Measurements from ENCODE around the gene ITGA7.
"Not testable (repeated sequence)": the region's sequence is repeated elsewhere in the genome, so short reads cannot be mapped to it uniquely, and the experiment has no call there.

Gene ITGA7

DNA sequence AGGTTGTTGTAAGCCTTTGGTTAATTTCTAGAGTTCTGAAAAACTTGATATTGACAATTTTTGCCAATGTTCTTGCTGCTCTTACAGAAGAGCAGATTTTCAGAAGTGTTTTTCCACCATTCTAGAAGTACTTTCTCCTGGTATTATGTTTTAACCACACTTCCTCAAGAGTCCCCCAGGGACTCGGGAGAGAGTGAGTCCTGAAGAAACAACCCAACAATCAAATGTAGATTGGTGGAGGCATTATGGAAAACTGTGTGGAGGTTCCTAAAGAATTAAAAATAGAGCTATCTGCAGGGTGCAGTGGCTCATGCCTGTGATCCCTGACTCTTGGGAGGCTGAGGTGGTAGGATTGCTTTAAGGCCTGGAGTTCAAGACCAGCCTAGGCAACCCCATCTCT, 44.3 kb downstream of the ITGA7 start:
- Histone ChIP-seq H3K4me1 (ENCODE audit: insufficient read depth, low read length) (peaks cover 9% of the 10 kb centered on the region), H3K9ac (ENCODE audit: low read length) (no peak overlapping the region), H3K27me3 (ENCODE audit: control insufficient read depth in 1 of 2, insufficient read depth in 2 of 2, low read length in 2 of 2) (no peaks in the 10 kb centered on the region), H3K4me3 (ENCODE audit: low read depth in 1 of 2, low read length in 2 of 2) (no peak overlapping the region), H3K9me3 (ENCODE audit: low read length) (no peaks in the 10 kb centered on the region), H3K27ac (ENCODE audit: low read depth, low read length) (no peak overlapping the region), H3K36me3 (ENCODE audit: insufficient read depth, low read length) (no peaks in the 10 kb centered on the region)

DNA sequence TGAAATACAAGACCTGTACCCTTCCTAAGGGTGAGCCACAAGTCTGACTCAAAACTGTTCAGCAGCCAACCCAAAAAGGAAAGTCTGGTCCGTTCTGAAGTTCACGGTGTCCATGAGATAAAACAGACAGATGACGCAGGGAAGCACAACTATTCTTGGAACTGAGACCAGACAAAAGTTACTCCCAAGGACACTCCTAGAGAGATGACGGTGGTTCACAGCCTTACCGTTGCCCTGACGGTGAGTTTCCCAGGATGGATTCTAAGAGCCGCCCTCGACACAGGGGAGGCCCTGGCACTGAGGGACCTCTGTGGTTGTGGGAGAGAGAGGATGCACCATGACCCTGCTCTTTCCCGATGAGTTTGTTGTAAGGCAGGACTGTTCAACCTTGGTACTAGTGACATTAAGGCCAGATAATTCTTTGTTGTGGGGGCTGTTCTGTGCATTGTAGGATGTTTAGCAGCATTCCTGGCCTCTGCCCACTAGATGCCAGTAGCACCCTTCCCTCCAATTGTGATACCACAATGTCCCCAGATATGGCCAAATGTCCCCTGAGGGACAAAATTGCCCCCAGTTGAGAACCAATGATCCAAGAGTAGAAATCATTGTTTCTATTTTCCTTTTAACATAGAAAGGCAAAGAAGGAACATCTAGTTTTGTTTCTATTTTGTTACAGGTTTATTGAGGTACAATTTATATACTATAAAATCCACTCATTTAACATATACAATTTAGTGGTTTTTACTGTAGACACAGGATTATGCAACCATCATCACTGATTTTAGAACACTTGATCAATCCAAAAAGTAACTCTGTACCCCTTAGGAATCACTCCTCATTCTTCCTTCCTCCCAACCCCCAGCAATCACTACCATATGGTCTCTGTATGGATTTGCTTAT, 48.0 kb downstream of the ITGA7 start:
- Histone ChIP-seq H3K27ac (ENCODE audit: low read depth, low read length) (no peak overlapping the region), H3K9ac (ENCODE audit: low read length) (no peak overlapping the region), H3K27me3 (ENCODE audit: control insufficient read depth in 1 of 2, insufficient read depth in 2 of 2, low read length in 2 of 2) (no peaks in the 10 kb centered on the region), H3K4me3 (ENCODE audit: low read depth in 1 of 2, low read length in 2 of 2) (no peak overlapping the region), H3K4me1 (ENCODE audit: insufficient read depth, low read length) (peaks cover 9% of the 10 kb centered on the region), H3K36me3 (ENCODE audit: insufficient read depth, low read length) (no peaks in the 10 kb centered on the region), H3K9me3 (ENCODE audit: low read length) (no peaks in the 10 kb centered on the region)

DNA sequence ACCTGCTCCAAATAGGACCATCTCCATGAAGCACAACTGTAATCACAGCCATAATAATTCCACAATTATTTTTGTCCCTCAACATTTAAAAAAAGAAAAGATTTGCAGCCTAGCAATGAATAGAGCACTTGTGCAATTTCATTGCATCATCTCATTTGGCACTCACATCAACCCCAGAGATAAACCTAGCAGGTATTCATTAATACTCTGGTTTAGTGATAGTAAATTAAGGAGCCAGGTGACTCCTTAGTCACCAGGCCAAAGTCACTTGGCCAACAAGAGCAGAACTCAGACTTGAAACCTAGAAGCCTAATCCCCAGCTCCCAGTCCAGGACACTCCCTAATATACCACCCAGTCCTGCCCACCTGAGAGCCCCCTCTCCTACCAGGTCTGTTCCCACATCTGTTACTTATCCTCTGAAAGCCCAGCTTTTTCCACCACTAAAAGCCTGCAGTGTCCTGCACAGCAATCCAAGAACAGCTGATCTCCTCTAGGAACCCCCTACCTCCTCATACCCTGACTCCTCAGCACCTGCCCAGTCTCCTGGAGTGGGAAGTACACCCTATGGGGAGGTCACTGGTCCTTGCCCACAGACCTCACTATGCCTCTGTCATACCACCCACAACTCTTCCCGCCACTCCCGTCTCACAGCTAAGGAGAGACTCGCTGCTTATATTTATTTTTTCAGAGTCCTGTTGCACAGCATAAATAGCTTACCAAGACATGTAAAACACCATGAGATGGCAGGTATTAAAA, 48.9 kb downstream of the ITGA7 start:
- no peaks in the 10 kb centered on the region for H3K9me3 ChIP-seq (ENCODE audit: low read length)
- no peaks in the 10 kb centered on the region for H3K36me3 ChIP-seq (ENCODE audit: insufficient read depth, low read length)
- H3K4me1 ChIP-seq (ENCODE audit: insufficient read depth, low read length), result peaks cover 9% of the 10 kb centered on the region
- H3K27me3 ChIP-seq (ENCODE audit: control insufficient read depth in 1 of 2, insufficient read depth in 2 of 2, low read length in 2 of 2), result no peaks in the 10 kb centered on the region
- no peak overlapping the region for H3K4me3 ChIP-seq (ENCODE audit: low read depth in 1 of 2, low read length in 2 of 2)
- H3K9ac ChIP-seq (ENCODE audit: low read length), result no peak overlapping the region
- peak overlapping the region; percentile 64 for H3K27ac ChIP-seq (ENCODE audit: low read depth, low read length)

DNA sequence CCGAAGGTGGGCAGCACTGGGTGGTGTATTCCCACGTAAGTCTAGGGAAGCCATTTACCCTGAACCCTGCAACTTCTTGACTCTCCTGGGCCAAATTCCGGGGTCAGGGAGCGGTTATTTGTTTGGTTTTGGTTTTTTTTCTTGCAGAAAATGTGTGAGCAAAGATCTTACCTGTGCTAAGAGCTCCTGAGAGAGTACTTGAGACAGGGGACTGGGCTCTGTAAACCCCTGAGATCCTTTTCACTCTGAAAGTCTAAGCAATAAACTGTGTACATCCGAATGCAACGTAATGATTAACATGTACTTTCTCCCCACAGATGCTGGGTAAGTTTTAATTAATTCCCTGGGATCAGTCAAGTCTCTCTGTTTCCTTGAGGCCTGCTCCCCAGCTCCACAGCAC, 49.5 kb downstream of the ITGA7 start:
- H3K9ac ChIP-seq (ENCODE audit: low read length), result no peak overlapping the region
- H3K9me3 ChIP-seq (ENCODE audit: low read length), result no peaks in the 10 kb centered on the region
- H3K27me3 ChIP-seq (ENCODE audit: control insufficient read depth in 1 of 2, insufficient read depth in 2 of 2, low read length in 2 of 2), result no peaks in the 10 kb centered on the region
- no peaks in the 10 kb centered on the region for H3K36me3 ChIP-seq (ENCODE audit: insufficient read depth, low read length)
- no peak overlapping the region for H3K4me3 ChIP-seq (ENCODE audit: low read depth in 1 of 2, low read length in 2 of 2)
- H3K27ac ChIP-seq (ENCODE audit: low read depth, low read length), result no peak overlapping the region
- peaks cover 9% of the 10 kb centered on the region for H3K4me1 ChIP-seq (ENCODE audit: insufficient read depth, low read length)

DNA sequence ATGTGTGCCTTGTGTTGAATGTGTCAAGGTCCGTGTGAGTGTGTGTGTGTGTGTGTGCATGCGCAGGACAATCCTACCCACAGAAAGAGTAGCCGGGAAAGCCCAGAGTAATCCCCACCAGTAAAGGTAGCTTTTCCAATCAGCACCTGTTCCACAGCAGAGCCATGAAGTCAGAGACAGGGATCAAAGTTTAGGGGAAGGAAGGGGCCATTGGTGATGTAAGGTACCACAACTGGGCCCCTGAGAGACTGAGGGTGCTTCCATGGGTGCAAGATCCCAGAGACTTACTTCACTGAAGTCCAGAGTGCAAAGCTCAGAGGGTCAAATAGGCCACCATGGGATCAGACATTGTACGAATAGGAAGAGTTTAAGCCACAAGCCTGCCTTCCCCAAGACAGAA, 50.5 kb downstream of the ITGA7 start:
- H3K36me3 ChIP-seq (ENCODE audit: insufficient read depth, low read length), result no peaks in the 10 kb centered on the region
- H3K27ac ChIP-seq (ENCODE audit: low read depth, low read length), result no peak overlapping the region
- H3K4me1 ChIP-seq (ENCODE audit: insufficient read depth, low read length), result peaks cover 9% of the 10 kb centered on the region
- H3K4me3 ChIP-seq (ENCODE audit: low read depth in 1 of 2, low read length in 2 of 2), result no peak overlapping the region
- H3K27me3 ChIP-seq (ENCODE audit: control insufficient read depth in 1 of 2, insufficient read depth in 2 of 2, low read length in 2 of 2), result no peaks in the 10 kb centered on the region
- no peak overlapping the region for H3K9ac ChIP-seq (ENCODE audit: low read length)
- no peaks in the 10 kb centered on the region for H3K9me3 ChIP-seq (ENCODE audit: low read length)

DNA sequence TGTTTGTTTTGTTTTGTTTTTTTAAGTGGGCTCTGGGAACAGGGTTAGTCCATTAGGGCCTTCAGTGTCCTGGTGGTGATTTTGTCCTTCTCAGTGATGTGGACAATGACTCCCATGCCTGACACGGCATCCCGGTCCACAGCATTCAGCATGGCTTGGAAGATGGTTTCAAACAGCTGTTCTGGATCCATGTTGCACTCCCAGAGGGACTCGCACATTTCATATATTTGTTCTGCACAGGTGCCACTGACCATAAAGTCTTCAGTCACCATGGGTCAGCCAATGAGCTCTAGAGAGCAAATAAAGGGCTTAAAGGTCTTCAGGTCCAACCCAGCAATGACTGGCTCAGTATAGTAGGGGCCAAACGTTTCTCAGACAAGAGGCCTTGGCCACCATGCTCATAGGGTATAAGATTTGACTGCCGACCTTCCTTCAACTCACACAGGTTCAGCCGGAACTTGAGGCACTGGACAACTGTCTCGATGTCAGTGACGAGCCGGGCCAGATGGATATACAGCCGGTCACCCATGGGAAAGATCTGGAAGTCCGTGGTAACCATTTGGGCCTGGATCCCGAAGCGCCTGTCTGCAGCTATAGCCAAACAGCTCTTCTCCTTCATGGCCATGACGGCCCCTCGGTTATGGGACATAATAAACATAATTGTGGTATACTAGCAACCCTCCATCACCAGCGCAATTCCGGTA, 53.0 kb downstream of the ITGA7 start:
- peaks cover 9% of the 10 kb centered on the region for H3K4me1 ChIP-seq (ENCODE audit: insufficient read depth, low read length)
- H3K27ac ChIP-seq (ENCODE audit: low read depth, low read length), result no peak overlapping the region
- H3K9ac ChIP-seq (ENCODE audit: low read length), result no peak overlapping the region
- H3K27me3 ChIP-seq (ENCODE audit: control insufficient read depth in 1 of 2, insufficient read depth in 2 of 2, low read length in 2 of 2), result no peaks in the 10 kb centered on the region
- no peaks in the 10 kb centered on the region for H3K9me3 ChIP-seq (ENCODE audit: low read length)
- no peak overlapping the region for H3K4me3 ChIP-seq (ENCODE audit: low read depth in 1 of 2, low read length in 2 of 2)
- H3K36me3 ChIP-seq (ENCODE audit: insufficient read depth, low read length), result no peaks in the 10 kb centered on the region

DNA sequence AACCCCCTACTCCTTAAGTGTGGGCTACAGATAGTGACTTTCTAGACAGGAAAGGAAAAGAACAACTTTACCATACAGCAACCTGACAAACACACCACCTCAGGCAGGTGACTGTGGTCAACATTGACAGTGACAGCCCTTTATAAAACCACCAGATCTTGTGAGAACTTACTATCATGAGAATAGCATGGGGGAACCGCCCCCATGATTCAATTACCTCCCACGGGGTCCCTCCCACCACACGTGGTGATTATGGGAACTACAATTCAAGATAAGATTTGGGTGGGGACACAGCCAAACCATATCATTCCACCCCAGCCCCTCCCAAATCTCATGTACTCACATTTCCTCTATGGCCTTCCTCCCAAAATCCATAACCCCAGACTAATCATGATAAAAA, 54.7 kb downstream of the ITGA7 start:
- Histone ChIP-seq H3K4me3 (ENCODE audit: low read depth in 1 of 2, low read length in 2 of 2) (no peak overlapping the region), H3K9me3 (ENCODE audit: low read length) (no peaks in the 10 kb centered on the region), H3K27ac (ENCODE audit: low read depth, low read length) (no peak overlapping the region)

DNA sequence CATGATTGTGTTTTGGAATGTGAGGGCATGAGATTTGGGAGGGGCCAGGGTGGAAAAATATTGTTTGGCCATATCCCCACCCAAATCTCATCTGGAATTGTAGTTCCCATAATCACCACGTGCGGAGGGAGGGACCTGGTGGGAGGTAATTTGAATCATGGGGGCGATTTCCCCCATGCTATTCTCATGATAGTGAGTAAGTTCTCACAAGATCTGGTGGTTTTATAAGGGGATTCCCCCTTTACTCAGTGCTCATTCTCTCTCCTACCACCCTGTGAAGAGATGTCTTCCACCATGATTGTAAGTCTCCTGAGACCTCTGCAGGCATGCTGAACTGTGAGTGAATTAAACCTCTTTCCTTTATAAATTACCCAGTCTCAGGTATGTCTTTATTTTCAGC, 55.4 kb downstream of the ITGA7 start:
- no peaks in the 10 kb centered on the region for H3K4me1 ChIP-seq (ENCODE audit: insufficient read depth, low read length)
- H3K36me3 ChIP-seq (ENCODE audit: insufficient read depth, low read length), result no peaks in the 10 kb centered on the region
- H3K27me3 ChIP-seq (ENCODE audit: control insufficient read depth in 1 of 2, insufficient read depth in 2 of 2, low read length in 2 of 2), result no peaks in the 10 kb centered on the region
- no peak overlapping the region for H3K27ac ChIP-seq (ENCODE audit: low read depth, low read length)
- H3K9me3 ChIP-seq (ENCODE audit: low read length), result no peaks in the 10 kb centered on the region
- no peak overlapping the region for H3K4me3 ChIP-seq (ENCODE audit: low read depth in 1 of 2, low read length in 2 of 2)
- no peak overlapping the region for H3K9ac ChIP-seq (ENCODE audit: low read length)

More for the DNA sequence above, 54.7 kb downstream of the ITGA7 start:
- no peaks in the 10 kb centered on the region for H3K4me1 ChIP-seq (ENCODE audit: insufficient read depth, low read length)
- no peaks in the 10 kb centered on the region for H3K27me3 ChIP-seq (ENCODE audit: control insufficient read depth in 1 of 2, insufficient read depth in 2 of 2, low read length in 2 of 2)
- H3K9ac ChIP-seq (ENCODE audit: low read length), result no peak overlapping the region
- no peaks in the 10 kb centered on the region for H3K36me3 ChIP-seq (ENCODE audit: insufficient read depth, low read length)

DNA sequence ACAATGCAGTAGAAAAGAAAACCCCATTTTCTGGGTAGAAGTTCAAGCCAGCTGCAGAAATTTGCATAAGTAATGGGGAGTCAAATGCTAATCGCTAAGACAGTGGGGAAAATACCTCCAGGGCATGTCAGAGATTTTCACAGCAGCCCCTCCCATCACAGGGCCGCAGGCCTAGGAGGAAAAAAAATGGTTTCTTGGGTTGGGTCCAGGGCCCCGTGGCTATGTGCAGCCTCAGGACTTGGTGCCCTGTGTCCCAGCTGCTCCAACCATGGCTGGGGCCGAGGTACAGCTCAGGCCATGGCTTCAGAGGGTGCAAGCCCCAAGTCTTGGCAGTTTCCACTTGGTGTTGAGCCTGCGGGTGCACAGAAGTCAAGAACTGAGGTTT, 56.4 kb downstream of the ITGA7 start:
- Histone ChIP-seq H3K4me1 (ENCODE audit: insufficient read depth, low read length) (peaks cover 4% of the 10 kb centered on the region), H3K9me3 (ENCODE audit: low read length) (no peaks in the 10 kb centered on the region), H3K36me3 (ENCODE audit: insufficient read depth, low read length) (no peaks in the 10 kb centered on the region), H3K27ac (ENCODE audit: low read depth, low read length) (no peak overlapping the region), H3K4me3 (ENCODE audit: low read depth in 1 of 2, low read length in 2 of 2) (no peak overlapping the region), H3K9ac (ENCODE audit: low read length) (no peak overlapping the region), H3K27me3 (ENCODE audit: control insufficient read depth in 1 of 2, insufficient read depth in 2 of 2, low read length in 2 of 2) (no peaks in the 10 kb centered on the region)

DNA sequence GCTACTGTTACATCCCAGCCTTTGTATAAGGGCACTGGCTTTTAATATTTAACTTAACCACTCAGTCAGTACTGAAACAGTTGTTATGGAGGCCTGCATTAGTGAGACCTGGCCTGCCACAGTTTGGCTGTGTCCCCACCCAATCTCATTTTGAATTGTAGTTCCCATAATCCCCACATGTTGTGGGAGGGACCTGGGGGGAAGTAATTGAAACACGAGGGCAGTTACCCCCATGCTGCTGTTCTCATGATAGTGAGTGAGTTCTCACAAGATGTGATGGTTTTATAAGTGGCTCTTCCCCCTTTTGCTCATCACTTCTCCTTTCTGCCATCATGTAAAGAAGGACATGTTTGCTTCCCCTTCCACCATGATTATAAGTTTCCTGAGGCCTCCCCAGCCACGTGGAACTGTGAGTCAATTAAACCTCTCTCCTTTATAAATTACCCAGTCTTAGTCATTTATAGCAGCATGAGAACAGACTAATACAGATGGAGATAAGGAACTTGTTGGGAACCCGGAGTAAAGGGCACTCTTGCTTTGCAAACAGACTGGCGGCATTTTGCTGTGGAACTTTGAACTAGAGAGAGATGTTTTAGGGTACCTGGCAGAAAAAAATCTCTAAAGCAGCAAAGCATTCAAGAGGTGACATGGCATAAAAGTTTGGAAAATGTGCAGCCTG, 56.9 kb downstream of the ITGA7 start:
- H3K27me3 ChIP-seq (ENCODE audit: control insufficient read depth in 1 of 2, insufficient read depth in 2 of 2, low read length in 2 of 2); H3K4me1 ChIP-seq (ENCODE audit: insufficient read depth, low read length); H3K27ac ChIP-seq (ENCODE audit: low read depth, low read length); H3K36me3 ChIP-seq (ENCODE audit: insufficient read depth, low read length); H3K4me3 ChIP-seq (ENCODE audit: low read depth in 1 of 2, low read length in 2 of 2); H3K9ac ChIP-seq (ENCODE audit: low read length); H3K9me3 ChIP-seq (ENCODE audit: low read length): not testable (repeated sequence)

DNA sequence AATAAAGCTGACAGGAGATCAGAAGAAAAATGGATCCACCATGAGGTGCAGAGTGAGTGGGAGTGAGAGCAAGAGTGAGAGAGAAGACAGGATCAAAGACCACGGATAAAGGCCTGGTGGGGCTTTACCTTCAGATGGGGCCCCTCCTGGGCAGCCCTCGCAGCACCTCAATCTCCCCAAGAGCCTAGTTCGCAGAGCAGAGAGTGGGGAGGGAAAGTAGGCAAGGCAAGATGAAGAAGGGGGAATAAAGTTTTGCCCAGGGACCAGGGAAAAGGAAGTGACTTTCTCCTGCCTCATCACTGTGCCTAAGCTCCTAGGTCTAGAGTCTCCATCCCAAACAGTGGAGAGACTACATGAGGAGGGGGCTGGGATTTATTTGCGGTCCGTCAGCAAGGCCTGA, 60.7 kb downstream of the ITGA7 start:
- Histone ChIP-seq H3K27me3 (ENCODE audit: control insufficient read depth in 1 of 2, insufficient read depth in 2 of 2, low read length in 2 of 2) (no peaks in the 10 kb centered on the region), H3K9ac (ENCODE audit: low read length) (no peak overlapping the region), H3K4me3 (ENCODE audit: low read depth in 1 of 2, low read length in 2 of 2) (no peak overlapping the region), H3K9me3 (ENCODE audit: low read length) (no peaks in the 10 kb centered on the region), H3K27ac (ENCODE audit: low read depth, low read length) (peak overlapping the region; percentile 75), H3K36me3 (ENCODE audit: insufficient read depth, low read length) (no peaks in the 10 kb centered on the region), H3K4me1 (ENCODE audit: insufficient read depth, low read length) (peaks cover 4% of the 10 kb centered on the region)

Measured in muscle layer of colon (tissue), 2 donors.